RPMI8226 (cell line): ENCODE measurements around the gene ALDH9A1.
"Not testable (repeated sequence)": the region's sequence is repeated elsewhere in the genome, so short reads cannot be mapped to it uniquely, and the experiment has no call there.

Experiments used
- DNase-seq: peaks from one replicate; pipeline ENCODE4 v3.0.0-alpha.2; 2015

ALDH9A1 gene

DNA sequence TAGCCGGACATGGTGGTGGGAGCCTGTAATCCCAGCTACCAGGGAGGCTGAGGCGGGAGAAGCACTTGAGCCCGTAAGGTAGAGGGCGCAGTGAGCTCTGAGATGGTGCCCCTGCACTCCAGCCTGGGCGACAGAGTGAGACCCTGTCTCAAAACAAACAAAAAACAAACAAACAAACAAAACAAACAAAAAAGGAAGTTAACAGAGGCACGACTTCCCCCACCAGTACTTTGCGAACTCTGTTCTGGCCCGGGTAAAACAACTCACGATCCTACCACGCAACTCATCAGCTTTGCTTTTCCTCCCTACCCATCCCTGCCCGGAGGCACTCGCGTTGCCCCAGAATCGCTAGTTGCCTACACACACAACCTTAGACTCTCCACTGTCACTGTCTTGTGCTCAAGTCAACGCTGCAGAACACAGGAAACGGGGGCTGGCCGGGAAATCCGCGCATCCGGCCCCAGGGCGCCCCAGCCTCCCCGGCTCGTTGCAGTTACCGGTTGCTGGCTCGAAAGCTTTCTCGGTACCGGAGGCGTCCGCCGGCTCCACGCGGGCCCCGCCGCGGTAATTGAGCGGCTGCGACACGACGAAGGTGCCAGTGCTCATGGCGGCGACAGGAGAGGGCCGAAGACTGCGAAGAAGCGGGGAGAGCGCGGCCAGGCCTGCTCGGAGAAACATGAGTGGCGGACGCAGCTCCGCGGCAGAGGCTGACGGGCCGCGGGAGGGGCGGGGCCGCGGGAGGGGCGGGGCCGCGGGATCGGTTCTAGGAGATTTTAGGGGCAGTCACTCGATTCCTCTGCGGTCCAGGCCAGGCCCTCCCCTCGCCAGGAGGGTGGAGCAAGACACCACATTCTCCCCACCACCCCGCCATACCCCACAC lies at the start of gene ALDH9A1:
TSS of gene ALDH9A1 (minus strand) at position 682 of the 880 bp plus-strand sequence. CDS start at position 678, 4 bp downstream.
- DNase-seq, result peak; percentile 90

- no peak for DNase-seq
These were observed 49.5 kb upstream of the ALDH9A1 start for GRCh38 chr1:165747632-165748447.

GRCh38 chr1:165744913-165745312 lies 46.6 kb upstream of the ALDH9A1 start:
- DNase-seq, result not testable (repeated sequence)

DNA sequence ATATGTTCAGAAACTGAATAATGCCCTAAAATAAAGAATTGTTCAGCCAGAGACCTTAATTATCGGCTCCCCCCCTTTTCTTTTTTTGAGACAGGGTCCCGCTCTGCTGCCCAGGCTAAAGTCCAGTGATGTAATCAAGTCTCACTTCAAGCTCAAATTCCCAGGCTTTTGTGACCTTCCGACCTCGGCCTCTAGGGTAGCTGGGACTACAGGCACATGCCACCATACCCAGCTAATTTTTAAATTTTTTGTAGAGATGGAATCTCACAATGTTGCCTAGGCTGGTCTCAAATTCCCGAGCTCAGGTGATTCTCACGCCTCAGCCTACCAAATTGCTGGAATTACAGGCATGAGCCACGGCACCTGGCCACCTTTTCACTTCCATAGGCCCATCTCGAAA lies 43.8 kb upstream of the ALDH9A1 start:
- DNase-seq, result no peak

- DNase-seq, result no peak
These were observed 40.4 kb upstream of the ALDH9A1 start for GRCh38 chr1:165738794-165739193.

- DNase-seq, result no peak
These were observed 38.8 kb upstream of the ALDH9A1 start for GRCh38 chr1:165737196-165737595.

GRCh38 chr1:165734906-165735305 lies 36.5 kb upstream of the ALDH9A1 start:
- DNase-seq, result no peak

DNA sequence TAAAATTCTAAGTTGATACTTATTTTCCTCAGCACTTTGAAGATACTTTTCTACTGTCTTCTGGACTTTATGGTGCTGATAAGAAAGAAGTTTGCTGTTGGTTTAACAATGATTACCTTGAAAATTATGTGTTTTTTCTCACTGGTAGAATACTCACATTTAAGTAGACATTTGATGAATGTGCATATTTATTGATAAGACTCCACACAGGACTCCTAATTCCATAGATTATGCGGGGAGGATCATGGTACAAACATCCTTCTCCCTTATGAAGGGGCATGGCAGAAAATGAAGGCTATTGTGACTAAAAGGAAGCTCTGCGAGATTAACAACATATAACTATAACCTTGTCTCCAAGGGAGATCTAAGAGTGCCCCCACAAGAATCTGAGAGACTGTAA lies 28.5 kb upstream of the ALDH9A1 start:
- no peak for DNase-seq

- DNase-seq, result no peak
These were observed 27.8 kb upstream of the ALDH9A1 start for GRCh38 chr1:165726169-165726568.

DNA sequence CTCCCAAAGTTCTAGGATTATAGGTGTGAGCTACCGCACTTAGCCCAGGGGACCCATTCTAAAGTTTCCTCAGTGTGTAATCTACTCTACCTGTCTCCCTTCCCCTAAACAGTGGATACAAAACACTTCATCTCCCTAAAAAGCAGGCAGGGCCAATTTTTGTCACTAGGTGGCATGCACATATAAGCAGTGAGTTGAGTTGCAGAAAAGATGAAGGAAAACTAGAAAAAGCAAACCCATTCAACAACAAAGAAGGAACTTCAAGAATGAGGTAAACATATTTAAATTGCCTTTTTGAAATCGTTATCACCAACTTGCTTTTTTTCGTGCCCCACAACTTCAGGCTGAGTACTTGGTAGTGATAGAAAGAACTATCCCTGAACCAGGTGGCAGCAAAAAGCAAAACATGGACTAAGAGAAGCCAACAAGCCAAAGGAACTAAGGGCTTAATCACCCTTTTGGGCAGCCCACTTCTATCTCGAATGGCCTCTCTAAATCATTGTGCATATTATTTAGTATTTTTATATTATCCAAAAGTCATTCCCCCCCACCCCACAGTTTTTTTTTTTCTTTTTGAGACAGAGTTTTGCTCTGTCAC lies 19.7 kb upstream of the ALDH9A1 start:
- DNase-seq, result peak; percentile 68

- DNase-seq, result not testable (repeated sequence)
These were observed 18.1 kb upstream of the ALDH9A1 start for GRCh38 chr1:165716265-165717051.

- DNase-seq, result no peak
These were observed 14.4 kb upstream of the ALDH9A1 start for GRCh38 chr1:165712764-165713163.

DNA sequence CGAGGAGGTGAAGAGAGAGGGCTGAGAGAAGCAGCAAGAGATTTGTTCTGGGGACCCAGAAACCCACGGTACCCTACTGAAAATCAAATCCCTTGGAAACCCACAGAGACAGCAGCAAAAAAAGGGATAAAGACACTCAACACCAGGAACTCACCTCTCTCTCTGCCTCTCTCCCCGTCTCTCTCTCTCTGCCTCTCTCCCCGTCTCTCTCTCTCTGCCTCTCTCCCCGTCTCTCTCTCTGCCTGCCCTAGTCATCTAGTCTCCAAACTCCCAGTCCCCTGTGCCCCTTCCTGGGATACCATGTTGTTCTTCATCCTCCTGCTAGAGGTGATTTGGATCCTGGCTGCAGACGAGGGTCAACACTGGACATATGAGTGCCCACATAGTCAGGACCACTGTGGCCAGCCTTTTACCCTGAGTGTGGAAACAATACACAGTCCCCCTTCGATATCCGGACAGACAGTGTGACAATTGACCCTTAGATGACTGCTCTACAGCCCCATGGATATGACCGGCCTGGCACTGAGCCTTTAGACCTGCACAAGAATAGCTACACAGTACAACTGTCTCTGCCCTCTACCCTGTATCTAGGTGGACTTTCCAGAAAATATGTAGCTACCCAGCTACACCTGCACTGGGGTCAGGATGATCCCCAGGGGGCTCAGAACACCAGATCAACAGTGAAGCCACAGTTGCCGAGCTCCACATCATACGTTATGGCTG lies 9.8 kb upstream of the ALDH9A1 start:
- no peak for DNase-seq

DNA sequence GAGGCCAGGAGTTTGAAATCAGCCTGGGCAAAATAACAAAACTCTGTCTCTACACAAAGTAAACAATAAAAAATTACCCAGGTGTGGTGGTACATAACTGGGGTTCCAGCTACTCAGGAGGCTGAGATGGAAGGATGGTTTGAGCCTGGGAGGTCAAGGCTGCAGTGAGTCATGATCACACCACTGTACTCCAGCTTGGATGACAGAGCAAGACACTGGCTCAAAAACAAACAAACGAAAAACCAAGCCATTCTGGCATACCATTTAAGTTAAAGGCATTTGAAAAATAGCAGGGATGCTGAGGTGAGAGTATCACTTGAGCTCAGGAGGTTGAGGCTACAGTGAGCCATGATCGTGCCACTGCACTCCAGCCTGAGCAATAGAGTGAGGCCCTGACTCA lies 5.3 kb upstream of the ALDH9A1 start:
- no peak for DNase-seq

DNA sequence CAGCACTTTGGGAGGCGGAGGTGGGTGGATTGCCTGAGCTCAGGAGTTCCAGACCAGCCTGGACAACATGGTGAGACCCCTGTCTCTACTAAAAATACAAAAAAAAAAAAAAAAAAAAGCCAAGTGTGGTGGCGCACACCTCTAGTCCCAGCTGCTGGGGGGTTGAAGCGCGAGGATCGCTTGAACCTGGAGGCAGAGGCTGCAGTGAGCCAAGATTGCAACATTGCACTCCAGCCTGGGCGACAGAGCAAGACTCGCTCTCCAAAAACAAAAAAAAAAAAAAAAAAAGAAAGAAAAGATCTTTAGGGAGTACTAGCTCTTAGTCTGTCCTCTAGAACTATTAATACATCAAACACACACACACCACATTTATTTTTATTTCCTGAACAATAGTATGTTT lies 3.6 kb upstream of the ALDH9A1 start:
- DNase-seq, result not testable (repeated sequence)

DNA sequence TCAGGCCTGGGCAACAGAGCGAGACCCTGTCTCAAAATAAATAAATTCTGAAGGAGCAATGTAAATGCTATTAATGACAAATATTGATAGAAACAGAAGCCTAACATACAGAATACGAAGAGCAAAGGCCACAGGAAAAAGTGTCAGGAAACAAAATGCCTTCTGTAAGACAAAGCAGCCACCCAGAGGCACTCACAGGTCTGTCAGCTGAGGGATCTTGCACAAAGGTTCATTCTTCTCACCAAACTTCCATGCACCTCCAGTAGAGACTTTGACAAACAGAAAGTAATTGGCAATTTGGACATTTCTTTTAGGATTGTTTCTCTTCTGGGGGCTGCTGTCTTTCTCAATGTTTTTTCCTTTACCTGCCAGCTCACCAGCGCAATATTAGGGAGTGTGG lies 1.2 kb upstream of the ALDH9A1 start:
- DNase-seq, result no peak

GRCh38 chr1:165698761-165699052 lies 345 bp upstream of the ALDH9A1 start:
- no peak for DNase-seq

DNA sequence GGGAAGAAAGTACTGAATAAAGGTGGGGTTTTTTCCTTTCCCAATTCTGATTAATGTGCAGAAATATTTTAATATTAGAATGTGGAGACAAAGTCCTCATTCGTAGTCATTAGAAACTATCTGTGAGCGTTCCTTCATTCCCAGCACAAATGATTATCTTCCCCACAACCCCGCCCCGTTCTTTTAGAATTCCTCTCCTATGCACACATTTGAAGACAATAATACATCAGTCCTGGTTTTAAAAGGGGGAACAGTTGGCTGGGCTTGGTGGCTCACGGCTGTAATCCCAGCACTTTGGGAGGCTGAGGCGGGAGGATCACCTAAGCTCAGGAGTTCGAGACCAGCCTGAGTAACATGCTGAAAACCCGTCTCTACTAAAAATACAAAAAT lies 876 bp downstream of the ALDH9A1 start:
- no peak for DNase-seq

DNA sequence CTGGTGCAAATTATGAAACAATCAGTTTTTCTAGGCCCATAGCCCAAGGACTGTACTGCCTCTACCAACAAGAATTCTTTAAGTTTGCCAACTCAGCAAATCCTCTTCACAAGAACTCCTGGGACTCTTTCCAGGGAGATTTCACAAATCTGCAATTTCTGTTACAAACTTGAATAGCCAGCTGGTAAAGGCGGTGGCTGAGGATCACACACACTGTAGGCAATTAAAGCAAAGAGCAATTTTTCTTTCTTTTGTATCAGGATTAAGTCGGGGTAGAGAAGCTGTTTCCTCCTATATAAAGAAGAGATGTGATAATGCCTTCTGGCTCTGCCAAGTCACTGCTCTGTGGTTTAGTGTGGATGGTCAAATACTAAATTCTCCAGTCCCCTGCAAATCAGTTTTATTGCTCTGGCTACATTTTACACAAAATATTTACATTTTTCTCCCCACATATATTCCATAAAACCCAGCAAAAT lies 1.7 kb downstream of the ALDH9A1 start:
- peak; percentile 63 for DNase-seq

DNA sequence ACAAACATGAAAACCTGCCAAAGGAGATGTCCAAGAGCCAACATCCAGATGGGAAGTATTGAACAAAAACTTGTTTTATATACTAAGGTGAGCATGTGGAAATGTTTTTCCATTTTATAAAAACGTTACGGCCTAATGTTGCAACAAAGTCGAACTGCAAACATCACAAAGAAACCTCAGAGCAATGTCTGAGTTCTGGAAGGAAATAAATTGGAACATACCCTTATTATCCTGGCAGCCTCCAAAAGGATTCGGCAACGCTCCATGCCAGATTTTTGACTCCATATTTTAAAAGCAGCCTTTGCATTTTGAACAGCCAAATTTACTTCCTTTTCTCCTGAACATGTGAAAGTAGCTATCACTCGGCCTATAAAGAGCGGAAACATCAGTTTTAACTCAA lies 3.3 kb downstream of the ALDH9A1 start:
- no peak for DNase-seq

DNA sequence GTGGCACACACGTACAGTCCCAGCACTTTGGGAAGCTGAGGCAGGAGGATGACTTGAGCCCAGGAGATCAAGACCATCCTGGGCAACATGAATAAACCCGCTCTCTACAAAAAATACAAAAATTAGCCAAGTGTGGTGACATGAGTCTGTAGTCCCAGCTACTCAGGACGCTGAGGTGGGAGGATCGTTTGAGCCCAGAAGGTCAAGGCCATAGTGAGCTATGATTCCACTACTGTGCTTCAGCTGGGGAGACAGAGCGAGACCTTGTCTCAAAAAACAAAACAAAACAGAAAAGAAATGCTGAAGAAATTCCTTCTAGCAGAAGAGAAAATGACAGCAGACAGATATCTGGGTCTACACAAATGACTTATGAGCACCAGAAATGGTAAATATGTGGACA lies 10.3 kb downstream of the ALDH9A1 start:
- no peak for DNase-seq

GRCh38 chr1:165686971-165687433 lies 11.4 kb downstream of the ALDH9A1 start:
- no peak for DNase-seq
